Cerebellar nuclear complex (tissue), 1 donor: ENCODE measurements around the gene SGIP1.
"Not testable (repeated sequence)": the region's sequence is repeated elsewhere in the genome, so short reads cannot be mapped to it uniquely, and the experiment has no call there.

Experiments
- DNase-seq, 2 experiments: peaks; one replicate each; lab custom pipeline; 2025; lab: John Stamatoyannopoulos, UW

The SGIP1 gene

DNA sequence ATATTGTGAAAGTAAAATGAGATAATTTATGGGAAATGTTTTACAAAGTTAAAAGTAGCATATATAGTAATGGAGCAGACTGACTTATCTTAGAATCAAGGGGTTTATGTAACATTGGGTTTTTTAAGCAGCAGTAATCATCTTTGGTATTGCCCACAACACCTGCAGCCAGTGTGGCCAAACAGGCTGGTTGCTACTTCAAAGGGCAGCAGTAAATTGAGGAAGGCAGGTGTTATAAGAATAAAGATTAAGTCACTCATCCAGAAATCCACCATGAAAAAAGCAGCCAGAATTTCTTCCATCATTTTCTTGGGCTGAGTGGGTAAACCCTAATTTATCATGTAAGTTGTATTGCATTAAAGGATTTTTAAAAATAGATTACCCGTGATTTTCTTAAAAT is 235.0 kb downstream of the SGIP1 start:
- DNase-seq: no peak

DNA sequence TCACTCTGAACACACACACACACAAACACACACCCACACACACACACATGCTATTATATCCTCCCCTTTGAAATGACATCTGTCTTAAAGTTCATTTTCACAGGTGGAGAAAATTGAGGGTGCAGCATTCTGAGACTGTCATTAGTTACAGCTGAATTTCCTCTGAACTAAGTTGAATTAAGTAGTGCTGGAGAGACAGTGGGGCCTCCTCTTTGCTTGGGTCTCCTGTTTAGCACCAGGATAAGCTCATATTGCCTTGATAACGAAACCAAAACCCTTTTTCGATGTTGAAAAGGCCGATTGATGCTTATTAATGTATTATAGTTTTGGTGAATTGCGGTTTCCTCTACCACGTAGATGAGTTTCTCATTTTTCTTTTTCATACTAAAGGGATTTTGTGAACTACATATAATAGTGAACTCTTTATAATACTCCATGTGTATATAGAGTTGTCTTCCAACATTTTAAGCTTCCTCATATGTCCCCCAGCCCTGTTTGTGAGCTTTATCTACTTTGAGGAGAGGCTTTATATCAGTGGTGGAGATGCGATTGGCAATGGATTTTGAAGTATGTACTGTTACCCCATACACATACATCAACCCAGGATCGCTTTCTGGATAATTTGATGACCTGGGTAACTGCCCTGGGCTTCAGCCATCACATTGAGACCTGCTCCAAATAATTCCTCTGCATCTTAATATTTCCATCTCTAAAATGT is 235.7 kb downstream of the SGIP1 start:
- no peak for DNase-seq

- DNase-seq: no peak
Observed at GRCh38 chr1:66770240-66770639, 236.3 kb downstream of the SGIP1 start.

- no peak for DNase-seq
Observed at GRCh38 chr1:66770694-66771093, 236.7 kb downstream of the SGIP1 start.

GRCh38 chr1:66773227-66773626 is 239.3 kb downstream of the SGIP1 start:
- no peak for DNase-seq

GRCh38 chr1:66774438-66774837 is 240.5 kb downstream of the SGIP1 start:
- DNase-seq: no peak

GRCh38 chr1:66775646-66776045 is 241.7 kb downstream of the SGIP1 start:
- no peak for DNase-seq

DNA sequence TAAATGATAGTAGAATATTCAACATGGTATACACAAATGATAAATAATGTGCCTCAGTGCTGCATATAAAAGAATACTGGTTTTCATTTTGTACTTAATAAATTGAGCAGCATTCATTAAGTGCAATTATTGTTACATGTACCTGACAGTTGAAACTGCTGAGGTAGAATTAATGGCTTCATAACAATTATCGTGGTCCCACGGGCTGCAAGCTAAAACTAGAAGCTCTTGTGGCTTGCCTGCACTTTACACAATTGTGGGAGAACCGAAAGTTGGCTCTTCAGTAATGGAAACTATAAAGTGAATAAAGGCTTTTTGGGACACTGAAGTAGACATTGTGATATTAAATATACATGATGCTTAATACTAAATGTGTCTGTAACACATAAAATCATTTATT is 243.9 kb downstream of the SGIP1 start:
- DNase-seq: no peak

GRCh38 chr1:66778266-66778665 is 244.3 kb downstream of the SGIP1 start:
- DNase-seq: no peak

- no peak for DNase-seq
Observed at GRCh38 chr1:66778969-66779368, 245.0 kb downstream of the SGIP1 start.

- no peak for DNase-seq
Observed at GRCh38 chr1:66779475-66780078, 245.6 kb downstream of the SGIP1 start.

GRCh38 chr1:66785800-66786199 is 251.8 kb downstream of the SGIP1 start:
- DNase-seq: not testable (repeated sequence)

GRCh38 chr1:66787641-66788040 is 253.7 kb downstream of the SGIP1 start:
- DNase-seq: no peak

GRCh38 chr1:66788231-66788939 is 254.4 kb downstream of the SGIP1 start:
- no peak for DNase-seq

DNA sequence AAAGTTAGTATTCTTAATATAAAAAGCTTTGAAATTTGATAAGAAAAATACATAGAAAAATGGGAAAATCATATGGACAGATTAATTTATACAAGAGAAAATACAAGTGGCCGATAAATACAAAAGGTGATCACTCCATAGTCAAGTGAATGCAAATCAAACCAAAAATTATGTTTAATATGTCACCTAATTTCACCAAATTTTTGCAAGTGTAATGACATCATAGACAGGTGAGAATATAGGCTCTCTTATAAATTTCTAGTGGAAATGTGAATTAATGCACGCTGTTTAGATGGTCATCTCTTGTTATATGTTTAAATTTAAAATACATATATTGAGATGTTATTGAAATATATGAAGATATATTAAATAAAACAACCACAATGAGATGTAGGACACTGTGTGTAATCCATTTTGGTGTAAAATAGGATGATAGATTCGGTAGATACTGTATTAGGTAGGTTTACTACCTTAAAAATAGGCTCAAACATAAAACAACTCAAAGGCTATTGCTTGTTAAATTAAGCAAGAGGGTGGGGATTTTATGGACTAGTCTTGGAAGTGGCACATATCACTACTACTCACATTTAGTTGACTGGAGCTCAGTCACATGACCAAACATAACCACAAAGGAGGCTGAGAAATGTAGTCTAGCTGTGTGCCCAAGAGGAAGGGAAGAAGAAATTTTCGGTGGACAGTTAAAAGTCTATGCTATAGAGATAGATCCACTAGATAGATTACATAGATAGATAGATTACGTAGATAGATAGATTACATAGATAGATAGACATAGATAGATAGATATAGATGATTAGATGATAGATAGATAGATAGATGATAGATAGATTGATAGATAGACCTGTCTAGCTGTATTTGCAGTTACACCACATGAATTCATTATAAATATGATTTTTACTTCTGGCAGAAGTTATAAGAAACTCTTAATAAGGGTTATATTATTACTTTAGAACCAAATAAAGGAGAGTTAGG is 258.0 kb downstream of the SGIP1 start:
- no peak for DNase-seq

GRCh38 chr1:66795839-66796238 is 261.9 kb downstream of the SGIP1 start:
- not testable (repeated sequence) for DNase-seq
